Mesendoderm (in vitro differentiated cells): Measurements from ENCODE around the gene C1orf53.

Source experiments
- DNase-seq: peaks from one replicate; pipeline ENCODE4 v3.0.0; 2013
- H2AK5ac ChIP-seq: 2 replicates; pipeline ENCODE4 v1.6.1; 2013; ENCODE audit warnings: low read length, inconsistent platforms
- H2BK120ac ChIP-seq: 2 replicates; pipeline ENCODE4 v1.6.1; 2013; ENCODE audit warnings: low read depth, mild to moderate bottlenecking, low read length, moderate library complexity, mixed read lengths
- H2BK15ac ChIP-seq: replicated peaks from 2 replicates; pipeline ENCODE4 v1.6.1; 2013; ENCODE audit warnings: low read depth, mild to moderate bottlenecking, moderate library complexity
- H2BK5ac ChIP-seq: 2 replicates; pipeline ENCODE4 v1.6.1; 2013; ENCODE audit warnings: low read length, inconsistent platforms
- H3K18ac ChIP-seq: 2 replicates; pipeline ENCODE4 v1.6.1; 2013; ENCODE audit warnings: mild to moderate bottlenecking, low read length, mixed read lengths
- H3K23ac ChIP-seq: one replicate; pipeline ENCODE4 v1.6.1; 2013; ENCODE audit warnings: low read length
- H3K27ac ChIP-seq: 2 replicates; pipeline ENCODE4 v1.5.1; 2013; ENCODE audit warnings: low read depth, mild to moderate bottlenecking, inconsistent platforms, low read length, moderate library complexity
- H3K27me3 ChIP-seq: 2 replicates; pipeline ENCODE4 v1.6.1; 2013; ENCODE audit warnings: low read length, control low read depth, mild to moderate bottlenecking, inconsistent platforms; ENCODE audit not compliant: insufficient read depth, poor library complexity
- H3K36me3 ChIP-seq: 2 replicates; pipeline ENCODE4 v1.6.1; 2013; ENCODE audit warnings: low read length, inconsistent platforms; ENCODE audit not compliant: control insufficient read depth, insufficient read depth
- H3K4ac ChIP-seq: one replicate; pipeline ENCODE4 v1.6.1; 2013; ENCODE audit warnings: low read depth, mild to moderate bottlenecking, low read length, moderate library complexity
- H3K4me1 ChIP-seq: 2 replicates; pipeline ENCODE4 v1.6.1; 2013; ENCODE audit warnings: low read depth, low read length, inconsistent platforms; ENCODE audit not compliant: control insufficient read depth
- H3K4me2 ChIP-seq: 2 replicates; pipeline ENCODE4 v1.6.1; 2013; ENCODE audit warnings: low read length
- H3K4me3 ChIP-seq: 2 replicates; pipeline ENCODE4 v1.5.1; 2013; ENCODE audit warnings: mild to moderate bottlenecking, low read length
- H3K56ac ChIP-seq: one replicate; pipeline ENCODE4 v1.6.1; 2013; ENCODE audit warnings: low read length
- H3K79me1 ChIP-seq: 2 replicates; pipeline ENCODE4 v1.6.1; 2013; ENCODE audit warnings: low read length, inconsistent platforms
- H3K79me2 ChIP-seq: 2 replicates; pipeline ENCODE4 v1.6.1; 2013; ENCODE audit warnings: mild to moderate bottlenecking, low read length; ENCODE audit not compliant: control insufficient read depth, insufficient read depth
- H3K9ac ChIP-seq: 2 replicates; pipeline ENCODE4 v1.6.1; 2013; ENCODE audit warnings: low read length, inconsistent platforms
- H4K5ac ChIP-seq: one replicate; pipeline ENCODE4 v1.6.1; 2013; ENCODE audit warnings: low read length
- H4K8ac ChIP-seq: one replicate; pipeline ENCODE4 v1.6.1; 2013; ENCODE audit warnings: low read depth, mild to moderate bottlenecking, control low read depth, low read length, moderate library complexity
- WGBS: extraction: QIAGEN DNeasy Blood & Tissue Kit; methylation state at CpG from one replicate; pipeline ENCODE4 v1.1.7; 2013; ENCODE audit warnings: low lambda C conversion rate, missing lambda C conversion rate; ENCODE audit not compliant: insufficient coverage; ENCODE audit errors: extremely low coverage; 5-methylcytosine and 5-hydroxymethylcytosine counted together

C1orf53 gene

DNA sequence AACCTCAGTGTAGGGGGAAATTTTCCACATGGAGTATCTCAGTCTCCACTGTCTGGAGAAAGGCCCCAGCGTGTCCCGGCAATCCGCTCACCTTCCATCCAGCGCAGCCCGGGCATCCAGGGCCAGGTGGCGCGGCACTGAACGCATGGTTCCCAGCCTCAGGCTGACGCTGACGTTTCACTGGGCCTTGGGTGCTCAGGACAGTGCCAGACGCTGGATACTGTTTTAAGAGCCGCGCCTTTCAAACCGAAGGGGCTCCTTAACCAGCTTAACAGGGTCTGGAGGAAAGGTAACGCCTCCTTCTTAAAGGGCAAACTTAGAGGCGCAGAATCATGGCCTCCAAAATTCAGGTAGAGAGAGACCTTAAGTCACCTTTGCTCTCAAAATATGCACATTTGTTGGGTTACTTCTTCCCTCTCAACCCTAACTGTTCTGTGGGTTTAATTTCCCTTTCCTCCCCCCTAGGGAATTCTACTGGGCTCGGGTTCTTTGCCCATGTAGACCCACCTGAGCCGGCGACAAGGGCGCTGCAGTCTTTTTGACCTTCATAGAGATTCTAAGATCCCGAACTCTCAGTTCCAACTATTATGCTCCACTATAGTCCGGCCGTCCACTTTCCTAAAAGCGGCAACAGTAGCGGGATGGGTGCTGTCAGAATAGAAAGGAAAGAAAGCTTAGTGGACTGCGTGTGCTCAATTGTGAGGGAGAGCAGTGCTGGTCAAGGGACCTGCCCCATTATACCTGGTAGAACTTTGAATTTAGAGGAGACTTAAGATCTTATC is 11.3 kb downstream of the C1orf53 start:
- DNase-seq = no peak
- no peak overlapping the region for H3K4me3 ChIP-seq
- WGBS = no CpG with 5 or more reads among the region's 26 CpGs

DNA sequence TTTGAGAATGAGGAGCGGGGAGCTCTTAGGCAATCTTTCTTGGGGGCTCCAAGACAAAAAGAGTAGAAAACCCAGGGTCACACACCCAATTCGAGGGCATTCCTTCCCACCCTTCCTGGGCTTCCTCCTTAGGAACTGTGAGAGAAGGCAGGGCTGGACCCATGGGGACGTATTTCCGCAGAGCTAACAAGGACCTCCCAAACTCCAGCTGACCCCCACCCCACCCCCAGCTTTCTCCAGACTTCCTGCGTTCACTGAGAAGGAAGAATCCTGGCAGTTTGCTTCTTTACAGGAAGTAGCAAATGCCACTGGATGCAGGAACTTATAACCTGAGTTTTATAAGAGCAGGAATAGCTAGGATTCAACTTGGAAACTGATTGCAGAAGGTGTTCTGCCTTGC is 12.1 kb downstream of the C1orf53 start:
- Histone ChIP-seq H3K56ac (no peak overlapping the region), H3K36me3 (no peaks in the 10 kb centered on the region), H3K9ac (no peak overlapping the region), H4K8ac (no peak overlapping the region), H3K27me3 (peaks cover 94% of the 10 kb centered on the region), H3K18ac (no peak overlapping the region), H2BK120ac (no peak overlapping the region), H4K5ac (no peak overlapping the region), H2BK15ac (no peak overlapping the region), H3K23ac (no peak overlapping the region), H3K4me3 (no peak overlapping the region), H2BK5ac (no peak overlapping the region), H3K4me2 (no peak overlapping the region), H2AK5ac (no peak overlapping the region), H3K4ac (no peak overlapping the region), H3K79me2 (no peaks in the 10 kb centered on the region), H3K4me1 (peaks cover 6% of the 10 kb centered on the region), H3K27ac (no peak overlapping the region), H3K79me1 (no peaks in the 10 kb centered on the region)
- WGBS = no CpG with 5 or more reads among the region's 5 CpGs
- no peak for DNase-seq

More for the DNA sequence above, 11.3 kb downstream of the C1orf53 start:
- Histone ChIP-seq H3K56ac (peak overlapping the region; percentile 49), H3K4me2 (peak overlapping the region; percentile 31), H4K5ac (no peak overlapping the region), H3K79me1 (no peaks in the 10 kb centered on the region), H2AK5ac (no peak overlapping the region), H2BK120ac (no peak overlapping the region), H2BK5ac (no peak overlapping the region), H2BK15ac (no peak overlapping the region), H3K4ac (no peak overlapping the region), H3K23ac (no peak overlapping the region), H3K9ac (no peak overlapping the region), H3K27me3 (peaks cover 95% of the 10 kb centered on the region), H3K27ac (no peak overlapping the region), H3K79me2 (no peaks in the 10 kb centered on the region), H3K4me1 (peaks cover 6% of the 10 kb centered on the region), H4K8ac (no peak overlapping the region), H3K18ac (no peak overlapping the region), H3K36me3 (no peaks in the 10 kb centered on the region)

DNA sequence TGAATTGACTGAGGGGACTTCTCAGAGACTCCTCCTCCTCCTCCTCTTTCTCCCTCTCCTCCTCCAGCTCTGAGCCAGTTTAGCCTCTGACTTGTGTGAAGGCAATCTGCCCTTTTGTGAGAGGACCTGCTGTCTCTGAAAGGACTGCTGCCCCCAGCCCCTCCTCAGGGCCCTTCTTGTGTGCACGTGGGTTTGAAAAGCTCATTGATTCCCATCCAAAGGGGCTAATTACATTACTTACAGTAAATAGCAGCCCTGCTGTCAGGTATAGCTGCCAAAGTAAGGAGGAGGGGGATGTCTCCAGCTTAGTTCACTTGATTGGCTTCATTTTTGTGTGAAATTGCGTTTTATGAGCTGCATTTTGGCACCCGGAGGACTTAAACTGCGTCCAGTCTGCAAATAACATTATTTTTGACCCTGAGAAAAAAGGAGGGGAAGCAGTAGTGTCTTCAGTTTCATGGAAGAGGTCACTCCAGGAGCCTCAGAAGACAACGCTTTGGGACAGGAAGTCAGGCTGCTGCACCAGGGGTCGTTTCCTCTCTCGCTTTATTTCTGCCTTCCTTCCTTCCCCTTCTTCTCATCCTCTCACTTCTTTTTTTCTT is 12.9 kb downstream of the C1orf53 start:
- H3K23ac ChIP-seq = no peak overlapping the region
- H3K79me1 ChIP-seq = no peaks in the 10 kb centered on the region
- no peak overlapping the region for H3K18ac ChIP-seq
- peaks cover 93% of the 10 kb centered on the region for H3K27me3 ChIP-seq
- H3K4me2 ChIP-seq = peak overlapping the region; percentile 40
- no peak overlapping the region for H2BK15ac ChIP-seq
- no peak overlapping the region for H3K56ac ChIP-seq
- H4K8ac ChIP-seq = no peak overlapping the region
- DNase-seq = no peak
- H3K9ac ChIP-seq = peak overlapping the region; percentile 11
- H3K79me2 ChIP-seq = no peaks in the 10 kb centered on the region
- H3K4me1 ChIP-seq = peaks cover 6% of the 10 kb centered on the region
- no peak overlapping the region for H3K27ac ChIP-seq
- H2BK120ac ChIP-seq = no peak overlapping the region
- H3K36me3 ChIP-seq = no peaks in the 10 kb centered on the region
- WGBS = no CpG with 5 or more reads among the region's 7 CpGs
- H2BK5ac ChIP-seq = no peak overlapping the region
- no peak overlapping the region for H3K4me3 ChIP-seq
- no peak overlapping the region for H3K4ac ChIP-seq
- no peak overlapping the region for H4K5ac ChIP-seq
- no peak overlapping the region for H2AK5ac ChIP-seq

DNA sequence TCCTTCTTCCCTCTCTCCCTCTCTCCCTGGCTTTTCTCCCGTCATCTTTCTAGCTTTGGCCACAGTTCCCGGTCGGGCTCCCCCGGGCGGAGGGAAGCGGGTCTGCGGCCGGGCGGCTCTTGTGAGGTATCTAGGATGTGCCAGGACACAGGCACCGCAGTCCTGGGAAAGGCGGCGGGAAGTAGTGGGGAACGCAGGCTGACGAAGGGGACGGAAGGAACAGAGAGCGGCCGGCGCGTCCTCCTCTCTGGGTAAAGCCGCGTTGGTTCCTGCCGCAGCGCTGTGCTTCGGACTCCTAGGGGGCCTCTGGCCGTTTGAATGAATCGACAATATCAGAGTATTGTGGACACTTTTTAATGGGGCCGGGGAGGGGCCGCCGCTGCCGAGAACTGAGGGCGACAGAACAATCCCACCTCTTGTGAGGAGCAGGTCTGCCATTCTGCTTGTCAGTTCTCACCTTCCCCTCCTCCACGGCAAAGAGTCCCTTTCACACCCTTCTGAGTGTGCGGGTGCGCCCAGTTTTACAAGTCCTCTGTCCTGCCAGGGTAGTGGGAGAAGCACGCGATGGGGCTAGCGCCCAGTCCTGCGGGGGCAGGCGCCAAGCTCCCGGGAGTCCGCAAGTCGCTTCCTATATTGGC is 13.6 kb downstream of the C1orf53 start:
- H3K4me2 ChIP-seq = peak overlapping the region; percentile 71
- no peak overlapping the region for H4K8ac ChIP-seq
- peak overlapping the region; percentile 29 for H3K23ac ChIP-seq
- H4K5ac ChIP-seq = no peak overlapping the region
- no peaks in the 10 kb centered on the region for H3K36me3 ChIP-seq
- no peak overlapping the region for H3K4ac ChIP-seq
- H3K9ac ChIP-seq = peak overlapping the region; percentile 9
- no peaks in the 10 kb centered on the region for H3K79me2 ChIP-seq
- H3K56ac ChIP-seq = peak overlapping the region; percentile 60
- no peak overlapping the region for H2BK5ac ChIP-seq
- H2AK5ac ChIP-seq = no peak overlapping the region
- H3K18ac ChIP-seq = no peak overlapping the region
- WGBS = no CpG with 5 or more reads among the region's 42 CpGs
- H3K79me1 ChIP-seq = no peaks in the 10 kb centered on the region
- no peak overlapping the region for H2BK120ac ChIP-seq
- DNase-seq = peak; percentile 93
- peaks cover 6% of the 10 kb centered on the region for H3K4me1 ChIP-seq
- H3K27ac ChIP-seq = no peak overlapping the region
- H3K4me3 ChIP-seq = no peak overlapping the region
- peaks cover 93% of the 10 kb centered on the region for H3K27me3 ChIP-seq
- H2BK15ac ChIP-seq = no peak overlapping the region

DNA sequence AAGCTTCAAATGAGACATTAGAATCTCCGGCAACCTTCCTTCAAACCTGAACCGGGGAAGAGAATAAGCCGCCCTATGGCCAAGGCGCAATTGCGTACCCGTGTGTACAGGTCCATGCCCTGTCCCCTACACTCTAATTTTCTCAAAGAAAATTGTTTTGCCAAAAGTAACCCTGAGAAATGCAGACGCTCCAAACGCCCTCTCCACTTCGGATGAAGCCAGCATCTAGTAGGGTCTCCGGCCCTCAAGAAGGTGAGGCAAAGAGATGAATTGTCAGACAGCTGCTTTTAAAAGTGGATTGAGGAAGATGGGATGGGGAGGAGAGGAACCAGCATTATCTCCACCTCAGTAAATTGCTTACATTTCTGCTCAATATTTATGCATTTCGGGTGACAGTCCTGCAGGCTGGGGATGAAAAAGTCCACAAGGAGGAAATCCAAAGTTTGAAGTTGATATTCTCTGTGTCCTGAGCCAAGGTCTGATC is 14.1 kb downstream of the C1orf53 start:
- Histone ChIP-seq H3K23ac (peak overlapping the region; percentile 29), H2BK120ac (no peak overlapping the region), H3K9ac (no peak overlapping the region), H3K27ac (no peak overlapping the region), H3K4me1 (peaks cover 6% of the 10 kb centered on the region), H3K36me3 (no peaks in the 10 kb centered on the region), H3K4me3 (no peak overlapping the region), H3K27me3 (peaks cover 93% of the 10 kb centered on the region), H4K8ac (no peak overlapping the region), H3K4ac (no peak overlapping the region), H3K18ac (no peak overlapping the region), H3K79me2 (no peaks in the 10 kb centered on the region), H2BK5ac (no peak overlapping the region), H4K5ac (no peak overlapping the region), H3K79me1 (no peaks in the 10 kb centered on the region), H3K56ac (no peak overlapping the region), H3K4me2 (peak overlapping the region; percentile 71), H2BK15ac (no peak overlapping the region), H2AK5ac (no peak overlapping the region)
- no CpG with 5 or more reads among the region's 11 CpGs for WGBS
- DNase-seq = no peak
